Measurements from ENCODE around the gene FAM9B.

Gene FAM9B

GRCh38 chrX:8980756-8981155 is 53.2 kb downstream of the FAM9B start:
- no peak for DNase-seq (ENCODE audit: low read depth)

All from activated T-cell treated with anti-CD3 and anti-CD28 coated beads for 1 hour (primary cell).